Stimulated activated CD8-positive, alpha-beta memory T cell treated with anti-CD3 and anti-CD28 coated beads, Interleukin-7, amount 100 ng/mL, for 1 hour (primary cell): Measurements from ENCODE around the gene MSRB1.

Source experiments
- DNase-seq, 2 donors: peaks; one replicate each; pipeline ENCODE4 v3.0.0-alpha.2; 2020; ENCODE audit warnings: low read depth in 2 of 2

Gene MSRB1

GRCh38 chr16:1979271-1980029 lies 36.5 kb upstream of the MSRB1 start:
- no peak for DNase-seq

DNA sequence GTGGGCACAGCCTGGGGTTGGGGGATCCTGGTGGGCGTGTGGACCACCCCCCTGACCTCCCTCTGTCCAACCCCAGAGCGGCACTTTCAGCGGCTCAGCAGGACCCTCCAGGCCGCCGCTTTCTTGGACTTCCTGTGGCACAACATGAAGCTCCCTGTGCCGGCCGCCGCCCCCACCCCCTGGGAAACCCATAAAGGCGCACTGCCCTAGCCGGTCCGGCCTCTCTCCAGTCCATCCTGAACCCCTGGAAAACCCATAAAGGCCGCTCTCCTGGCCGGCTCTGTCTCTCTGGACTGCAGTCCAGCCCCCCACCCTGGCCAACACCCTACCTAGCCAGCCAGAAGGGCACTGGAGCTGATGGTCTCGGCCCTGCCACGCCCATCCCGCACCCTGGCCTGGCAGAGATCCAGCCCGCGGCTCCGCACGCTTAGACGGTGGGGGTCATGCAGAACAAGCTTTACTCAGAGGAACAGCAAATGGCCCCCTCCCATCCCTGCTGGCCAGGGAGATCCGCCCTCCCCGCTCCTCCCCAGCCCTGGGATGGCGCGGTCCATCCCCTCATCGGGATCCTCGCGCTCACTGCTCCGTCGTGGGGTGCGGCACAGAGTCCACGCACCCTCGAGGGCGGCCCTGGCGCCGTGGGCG lies 35.6 kb upstream of the MSRB1 start:
- no peak for DNase-seq

- no peak for DNase-seq
Observed at GRCh38 chr16:1977875-1978268, 34.9 kb upstream of the MSRB1 start.

DNA sequence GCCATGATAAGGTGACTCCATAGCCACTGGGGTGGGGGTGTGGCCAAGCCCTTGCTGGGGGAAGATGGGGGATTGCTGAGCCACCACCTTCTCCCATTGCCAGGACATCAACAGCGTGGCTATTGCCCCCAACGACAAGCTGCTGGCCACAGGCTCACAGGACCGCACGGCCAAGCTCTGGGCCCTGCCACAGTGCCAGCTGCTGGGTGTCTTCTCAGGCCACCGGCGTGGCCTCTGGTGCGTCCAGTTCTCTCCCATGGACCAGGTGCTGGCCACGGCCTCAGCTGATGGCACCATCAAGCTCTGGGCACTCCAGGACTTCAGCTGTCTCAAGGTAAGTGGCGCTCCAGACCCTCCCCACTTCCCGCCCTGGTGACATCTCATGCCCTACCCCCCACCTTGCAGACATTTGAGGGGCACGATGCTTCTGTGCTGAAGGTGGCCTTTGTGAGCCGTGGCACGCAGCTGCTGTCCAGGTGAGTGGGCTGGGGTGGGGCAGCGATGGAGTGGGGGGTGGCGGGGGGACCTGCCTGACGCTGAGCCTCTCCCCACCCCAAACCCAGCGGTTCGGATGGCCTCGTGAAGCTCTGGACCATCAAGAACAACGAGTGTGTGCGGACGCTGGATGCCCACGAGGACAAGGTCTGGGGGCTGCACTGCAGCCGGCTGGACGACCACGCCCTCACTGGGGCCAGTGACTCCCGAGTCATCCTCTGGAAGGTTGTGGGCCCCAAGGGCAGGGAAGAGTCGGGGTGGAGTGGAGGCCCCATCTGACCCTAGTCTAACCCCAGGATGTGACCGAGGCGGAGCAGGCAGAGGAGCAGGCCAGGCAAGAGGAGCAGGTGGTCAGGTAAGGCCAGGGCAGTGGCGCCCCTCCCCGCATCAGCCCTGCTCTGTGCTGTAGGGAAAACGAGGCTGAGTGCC lies 34.2 kb upstream of the MSRB1 start:
- DNase-seq, result no peak

GRCh38 chr16:1976216-1976520 lies 33.2 kb upstream of the MSRB1 start:
- DNase-seq, result no peak

DNA sequence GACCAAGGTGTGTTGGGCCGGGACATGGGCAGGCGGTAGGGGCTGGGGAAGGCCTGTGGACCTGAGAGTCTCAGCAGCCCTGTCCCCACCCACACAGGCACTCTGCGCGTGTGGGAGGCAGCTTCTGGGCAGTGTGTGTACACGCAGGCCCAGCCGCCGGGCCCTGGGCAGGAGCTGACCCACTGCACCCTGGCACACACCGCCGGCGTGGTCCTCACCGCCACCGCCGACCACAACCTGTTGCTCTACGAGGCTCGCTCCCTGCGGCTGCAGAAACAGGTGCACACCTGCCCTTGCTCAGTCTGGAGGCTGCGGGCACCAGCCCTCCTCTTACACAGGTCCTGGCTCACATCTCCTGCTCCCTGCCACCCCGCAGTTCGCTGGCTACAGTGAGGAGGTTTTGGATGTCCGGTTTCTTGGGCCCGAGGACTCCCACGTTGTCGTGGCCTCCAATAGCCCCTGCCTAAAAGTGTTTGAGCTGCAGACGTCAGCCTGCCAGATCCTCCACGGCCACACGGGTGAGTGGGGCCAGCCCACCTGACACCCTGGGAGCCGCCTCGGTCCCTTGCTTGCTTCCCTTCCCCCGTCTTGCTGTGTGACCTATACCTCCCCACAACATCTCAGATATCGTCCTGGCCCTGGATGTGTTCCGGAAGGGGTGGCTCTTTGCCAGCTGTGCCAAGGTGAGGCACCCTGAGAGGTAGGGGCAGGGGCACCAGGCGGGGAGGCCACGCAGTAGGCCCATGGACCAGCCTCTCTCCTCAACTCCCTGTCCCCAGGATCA lies 32.6 kb upstream of the MSRB1 start:
- no peak for DNase-seq

- no peak for DNase-seq
Observed at GRCh38 chr16:1974157-1975070, 31.4 kb upstream of the MSRB1 start.

GRCh38 chr16:1973461-1974156 lies 30.6 kb upstream of the MSRB1 start:
- DNase-seq, result no peak

- no peak for DNase-seq
Observed at GRCh38 chr16:1972490-1972877, 29.5 kb upstream of the MSRB1 start.

- DNase-seq, result peak; percentile 91 to 95
Observed at GRCh38 chr16:1971796-1972489, 28.9 kb upstream of the MSRB1 start, which contains the start of gene TBL3. TSS of gene TBL3 (plus strand) at chr16:1972053. CDS start at chr16:1972165, 112 bp downstream.

GRCh38 chr16:1968146-1968953 lies 25.4 kb upstream of the MSRB1 start:
- DNase-seq, result no peak

GRCh38 chr16:1966460-1966859 lies 23.5 kb upstream of the MSRB1 start, which contains the start of gene RNF151:
TSS of gene RNF151 (plus strand) at chr16:1966856. CDS start at chr16:1966882, 26 bp downstream.
- no peak for DNase-seq

- DNase-seq, result no peak
Observed at GRCh38 chr16:1965396-1966001, 22.5 kb upstream of the MSRB1 start.

- DNase-seq, result peak; percentile 92 to 94
Observed at GRCh38 chr16:1964506-1965395, 21.8 kb upstream of the MSRB1 start, which contains the start of gene RPS2. TSS of gene RPS2 (minus strand) at chr16:1964826. CDS start at chr16:1964625, 201 bp downstream.

GRCh38 chr16:1963806-1964505 lies 21.0 kb upstream of the MSRB1 start:
- DNase-seq, result no peak
